Ectodermal cell (in vitro differentiated cells): ENCODE data around the gene CREB5.

Experiments used
- H3K27ac ChIP-seq: 2 replicates; pipeline ENCODE4 v1.7.0; 2013; ENCODE audit warnings: mild to moderate bottlenecking, low read depth, low read length; ENCODE audit not compliant: insufficient read depth, poor library complexity, severe bottlenecking
- H3K27me3 ChIP-seq: 2 replicates; pipeline ENCODE4 v1.7.0; 2013; ENCODE audit warnings: mild to moderate bottlenecking, low read length; ENCODE audit not compliant: insufficient read depth, control insufficient read depth, poor library complexity, severe bottlenecking
- H3K36me3 ChIP-seq: one replicate; pipeline ENCODE4 v1.7.0; 2013; ENCODE audit warnings: low read length; ENCODE audit not compliant: control insufficient read depth, insufficient read depth
- H3K4me1 ChIP-seq: one replicate; pipeline ENCODE4 v1.7.0; 2013; ENCODE audit warnings: low read length; ENCODE audit not compliant: control insufficient read depth, insufficient read depth
- H3K4me3 ChIP-seq: 2 replicates; pipeline ENCODE4 v1.7.0; 2013; ENCODE audit warnings: low read depth, low read length, control low read depth; ENCODE audit not compliant: insufficient read depth
- H3K9me3 ChIP-seq: 2 replicates; pipeline ENCODE4 v1.7.0; 2013; ENCODE audit warnings: mild to moderate bottlenecking, low read length, moderate library complexity; ENCODE audit not compliant: control insufficient read depth
- WGBS, 2 experiments: methylation state at CpG; one replicate each; pipeline ENCODE4 v1.1.7; 2013; ENCODE audit warnings: missing lambda C conversion rate in 2 of 2; 5-methylcytosine and 5-hydroxymethylcytosine counted together

Gene CREB5

DNA sequence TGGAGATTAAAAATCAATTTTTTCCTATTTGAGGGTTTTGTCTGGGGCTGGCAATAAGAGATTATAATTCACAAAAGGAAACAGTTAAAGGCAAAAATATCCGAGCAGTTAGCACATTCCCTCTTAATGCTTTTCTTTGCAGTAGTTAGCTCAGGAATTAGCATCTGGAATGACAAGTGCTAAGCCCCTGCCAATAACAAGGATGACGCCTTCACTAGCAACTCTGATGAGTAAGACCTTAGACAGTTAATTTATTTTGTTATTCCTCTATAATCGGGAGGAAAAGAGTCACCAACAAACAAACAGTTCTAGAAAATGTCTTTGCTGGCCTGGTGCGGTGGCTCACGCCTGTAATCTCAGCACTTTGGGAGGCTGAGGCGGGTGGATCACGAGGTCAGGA, 394.5 kb downstream of the CREB5 start:
- Histone ChIP-seq H3K36me3 (no peaks in the 10 kb centered on the region), H3K27ac (no peak overlapping the region), H3K4me3 (no peak overlapping the region), H3K9me3 (no peaks in the 10 kb centered on the region), H3K4me1 (no peaks in the 10 kb centered on the region), H3K27me3 (no peaks in the 10 kb centered on the region)
- WGBS, 2 experiments, result 93 to 95% methylated on average over 6 to 7 of the region's 7 CpGs

DNA sequence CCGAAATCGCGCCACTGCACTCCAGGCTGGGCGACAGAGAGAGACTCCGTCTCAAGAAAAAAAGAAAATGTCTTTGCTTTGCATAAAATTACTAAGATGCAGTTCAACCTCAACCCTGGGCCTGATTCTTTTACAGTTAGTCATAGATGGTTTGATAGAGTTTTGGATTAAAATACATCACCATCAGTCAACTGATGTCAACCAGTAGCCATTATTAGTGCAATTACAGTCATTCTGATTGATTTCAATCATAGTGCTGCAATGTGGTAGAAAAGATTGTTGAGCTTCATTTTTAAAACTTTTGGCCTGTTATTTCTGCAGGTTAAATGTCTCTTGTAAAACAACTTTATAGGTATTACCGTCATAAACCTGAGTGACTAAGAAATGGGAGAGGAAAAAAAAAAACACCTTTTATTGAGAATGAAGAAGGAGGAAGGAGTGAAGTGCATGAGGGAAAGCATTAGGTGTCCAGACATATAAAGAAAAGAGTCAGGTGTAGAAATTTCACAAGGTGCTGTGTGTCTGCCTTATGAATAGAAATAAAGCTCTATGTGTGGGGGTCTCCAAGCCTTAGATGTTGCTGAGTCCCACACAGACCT, 395.2 kb downstream of the CREB5 start:
- Histone ChIP-seq H3K27ac (no peak overlapping the region), H3K27me3 (no peaks in the 10 kb centered on the region), H3K9me3 (no peaks in the 10 kb centered on the region), H3K36me3 (no peaks in the 10 kb centered on the region), H3K4me3 (no peak overlapping the region), H3K4me1 (no peaks in the 10 kb centered on the region)
- WGBS, 2 experiments, result 95 to 97% methylated on average over 6 of the region's 6 CpGs

DNA sequence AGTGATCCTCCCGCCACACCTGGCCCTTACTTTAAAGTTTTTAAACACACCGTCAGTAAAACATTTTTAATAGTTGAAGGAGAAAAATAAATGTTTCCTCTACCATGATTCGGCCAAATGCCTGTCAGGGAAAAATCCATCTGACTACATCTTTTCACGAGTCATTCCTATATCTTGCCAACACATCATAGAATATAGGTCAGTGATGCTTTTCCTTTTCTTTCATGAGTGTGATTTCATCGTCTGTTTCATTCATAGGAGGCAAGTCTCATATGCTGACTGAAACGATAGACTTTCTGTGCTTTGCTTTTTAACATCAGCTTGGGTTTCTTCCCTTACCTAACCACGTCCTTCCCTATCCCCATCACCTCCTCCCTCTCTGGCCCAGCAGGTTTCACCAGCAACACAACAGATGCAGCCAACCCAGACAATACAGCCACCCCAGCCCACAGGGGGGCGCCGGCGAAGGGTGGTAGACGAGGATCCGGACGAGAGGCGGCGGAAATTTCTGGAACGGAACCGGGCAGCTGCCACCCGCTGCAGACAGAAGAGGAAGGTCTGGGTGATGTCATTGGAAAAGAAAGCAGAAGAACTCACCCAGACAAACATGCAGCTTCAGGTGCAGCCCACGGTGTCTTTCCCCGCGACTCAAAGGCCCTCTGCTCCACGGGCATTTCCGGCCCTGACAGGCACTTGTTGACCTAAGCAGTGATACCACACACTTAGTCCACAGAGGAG, 396.6 kb downstream of the CREB5 start:
- WGBS, 2 experiments, result 86 to 88% methylated on average over 22 to 23 of the region's 23 CpGs

DNA sequence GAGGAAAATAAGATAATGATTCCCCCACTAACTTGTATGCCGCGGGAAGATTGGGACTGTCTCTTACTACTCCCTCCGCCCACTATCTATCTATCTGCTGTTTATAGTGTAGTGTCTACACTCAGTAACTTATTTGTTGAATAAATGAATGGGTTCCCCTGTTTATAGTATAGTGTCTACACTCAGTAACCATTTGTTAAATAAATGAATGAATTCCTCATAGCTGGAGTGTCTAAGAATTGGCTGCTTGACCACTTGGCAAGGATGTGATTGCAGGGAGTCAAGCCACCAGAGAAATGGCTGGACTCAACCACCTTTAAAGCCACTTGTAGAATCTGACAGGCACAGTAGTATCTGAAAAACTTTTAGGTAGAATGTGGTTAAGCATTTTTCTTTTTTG, 398.7 kb downstream of the CREB5 start:
- no peaks in the 10 kb centered on the region for H3K36me3 ChIP-seq
- no peaks in the 10 kb centered on the region for H3K27me3 ChIP-seq
- no peaks in the 10 kb centered on the region for H3K4me1 ChIP-seq
- H3K9me3 ChIP-seq, result no peaks in the 10 kb centered on the region
- 100% methylated on average over 3 of the region's 3 CpGs; no CpG with 5 or more reads in 1 of the 2 experiments for WGBS, 2 experiments
- no peak overlapping the region for H3K4me3 ChIP-seq
- H3K27ac ChIP-seq, result no peak overlapping the region

More for the DNA sequence above, 396.6 kb downstream of the CREB5 start:
- no peaks in the 10 kb centered on the region for H3K27me3 ChIP-seq
- H3K27ac ChIP-seq, result no peak overlapping the region
- H3K4me1 ChIP-seq, result no peaks in the 10 kb centered on the region
- no peak overlapping the region for H3K4me3 ChIP-seq
- no peaks in the 10 kb centered on the region for H3K9me3 ChIP-seq
- no peaks in the 10 kb centered on the region for H3K36me3 ChIP-seq

DNA sequence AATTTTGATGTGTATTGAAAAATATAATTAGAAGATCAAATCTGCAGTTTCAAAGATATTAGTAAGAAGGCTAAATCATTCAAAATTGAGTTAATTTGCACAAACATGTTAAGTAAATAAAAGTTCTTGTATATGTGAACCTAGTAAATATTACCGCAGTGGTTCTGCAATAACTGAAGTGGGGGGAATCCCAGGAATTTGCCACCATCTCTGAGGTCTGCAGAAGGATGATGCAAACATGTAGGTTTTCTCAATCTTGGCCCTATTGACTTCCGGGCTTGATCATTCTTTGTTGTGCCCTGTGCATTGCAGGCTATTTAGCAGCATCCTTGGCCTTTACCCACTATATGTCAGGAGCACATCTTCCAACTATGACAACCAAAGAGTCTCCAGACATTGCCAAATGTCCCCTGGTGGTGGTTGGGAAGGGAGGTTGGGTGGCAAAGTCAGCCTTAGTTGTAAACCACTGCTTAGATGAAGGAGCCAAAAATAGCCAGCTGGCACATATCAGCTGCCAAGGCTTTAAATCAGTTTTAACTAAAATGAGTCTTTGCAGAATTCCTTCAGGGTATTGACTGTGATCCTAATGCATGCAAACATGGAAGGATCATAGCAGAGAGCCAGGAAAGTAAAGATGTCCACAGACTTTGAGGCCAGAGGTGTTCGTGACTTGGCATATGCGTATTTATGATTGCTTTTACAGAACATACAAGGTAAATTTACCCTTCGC, 399.5 kb downstream of the CREB5 start:
- Histone ChIP-seq H3K27me3 (no peaks in the 10 kb centered on the region), H3K27ac (no peak overlapping the region), H3K4me3 (no peak overlapping the region), H3K36me3 (no peaks in the 10 kb centered on the region), H3K9me3 (no peaks in the 10 kb centered on the region), H3K4me1 (no peaks in the 10 kb centered on the region)
- WGBS, 2 experiments, result 94 to 96% methylated on average over 5 of the region's 5 CpGs

DNA sequence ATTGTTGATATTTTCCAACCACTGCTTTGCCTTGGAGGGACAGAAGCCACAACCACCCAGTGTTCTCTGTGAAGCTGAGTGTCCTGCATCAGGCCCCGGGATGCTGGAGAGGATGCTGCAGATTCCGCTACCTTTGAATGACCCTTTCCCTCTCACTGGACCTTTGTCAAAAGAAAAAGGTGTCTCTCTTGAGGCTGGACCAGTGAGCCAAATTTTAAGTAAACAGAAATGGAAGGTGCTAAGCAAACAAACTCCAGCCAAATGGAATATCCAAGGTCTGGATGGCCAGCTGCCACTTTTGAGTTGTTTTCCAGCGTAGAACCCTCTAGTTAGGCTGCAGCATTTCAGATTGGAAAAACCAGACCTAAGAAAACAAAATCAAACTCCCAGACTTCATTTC, 400.3 kb downstream of the CREB5 start:
- WGBS, 2 experiments, result 93% methylated on average over 3 of the region's 3 CpGs
- no peaks in the 10 kb centered on the region for H3K36me3 ChIP-seq
- no peak overlapping the region for H3K4me3 ChIP-seq
- H3K27me3 ChIP-seq, result no peaks in the 10 kb centered on the region
- H3K9me3 ChIP-seq, result no peaks in the 10 kb centered on the region
- H3K27ac ChIP-seq, result no peak overlapping the region
- H3K4me1 ChIP-seq, result no peaks in the 10 kb centered on the region

DNA sequence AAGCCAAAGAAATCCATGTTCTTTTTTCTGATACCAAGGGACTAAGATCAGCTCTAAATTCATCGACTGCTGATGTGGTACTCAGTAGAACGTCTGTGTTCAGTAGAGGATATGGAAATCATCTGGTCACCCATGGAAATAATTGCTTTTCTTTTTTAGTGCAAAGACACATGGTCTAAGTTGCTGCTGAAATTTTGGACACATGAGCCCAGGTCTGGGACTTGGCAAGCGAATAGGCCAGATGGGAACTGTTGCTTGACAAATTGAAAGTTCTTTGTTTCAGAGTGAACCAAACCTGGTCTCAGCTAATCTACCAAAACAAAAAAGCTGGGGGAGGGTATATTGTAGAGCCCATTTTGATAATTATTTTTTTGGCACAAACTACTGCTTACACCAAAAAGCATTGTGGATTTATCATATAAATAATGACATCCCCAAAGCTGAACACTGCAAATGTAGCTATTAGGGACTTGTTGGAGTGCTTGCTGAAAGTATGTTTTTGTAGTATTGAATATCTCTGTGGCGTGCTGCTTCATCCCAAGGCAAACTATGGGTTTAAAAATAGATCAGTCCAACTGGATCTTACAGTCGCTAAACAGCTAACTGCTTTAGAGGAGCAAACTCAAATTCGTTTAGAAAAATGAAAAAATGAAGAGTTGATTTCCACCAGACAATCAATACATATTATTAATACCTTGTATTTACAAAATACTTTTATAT, 401.1 kb downstream of the CREB5 start:
- Histone ChIP-seq H3K36me3 (no peaks in the 10 kb centered on the region), H3K4me3 (no peak overlapping the region), H3K9me3 (no peaks in the 10 kb centered on the region), H3K27ac (no peak overlapping the region), H3K27me3 (no peaks in the 10 kb centered on the region), H3K4me1 (no peaks in the 10 kb centered on the region)
- 98% methylated on average over 5 to 6 of the region's 6 CpGs for WGBS, 2 experiments

DNA sequence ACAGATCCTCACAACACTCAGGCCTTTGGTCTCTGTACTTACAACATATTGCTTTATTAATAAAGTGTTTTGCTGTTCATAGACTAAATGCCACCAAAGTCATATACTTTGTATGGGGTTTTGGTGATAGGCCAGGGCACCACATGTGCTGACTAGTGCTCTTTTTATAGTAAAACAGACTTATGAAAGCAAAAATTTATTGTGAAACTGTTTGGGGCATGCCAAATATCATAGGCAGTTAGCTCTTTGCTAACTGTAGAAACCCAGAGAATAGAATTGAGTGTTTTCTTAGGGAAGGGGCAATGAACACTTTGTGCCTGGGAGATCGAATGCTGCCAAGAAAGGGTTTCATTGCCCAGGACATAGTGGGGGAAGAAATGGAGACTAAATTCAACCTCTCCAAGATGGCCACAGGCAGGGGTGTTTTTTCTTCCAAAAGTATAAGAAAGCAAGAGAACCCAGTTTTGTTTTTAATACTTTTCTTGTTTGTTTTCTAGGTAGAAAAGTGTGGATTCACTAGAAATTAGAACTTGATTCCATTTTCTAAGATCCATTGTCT, 403.1 kb downstream of the CREB5 start:
- H3K4me1 ChIP-seq, result no peaks in the 10 kb centered on the region
- H3K27me3 ChIP-seq, result no peaks in the 10 kb centered on the region
- 89 to 100% methylated on average over 1 of the region's 1 CpG for WGBS, 2 experiments
- H3K4me3 ChIP-seq, result no peak overlapping the region
- H3K9me3 ChIP-seq, result no peaks in the 10 kb centered on the region
- H3K27ac ChIP-seq, result no peak overlapping the region
- H3K36me3 ChIP-seq, result no peaks in the 10 kb centered on the region

DNA sequence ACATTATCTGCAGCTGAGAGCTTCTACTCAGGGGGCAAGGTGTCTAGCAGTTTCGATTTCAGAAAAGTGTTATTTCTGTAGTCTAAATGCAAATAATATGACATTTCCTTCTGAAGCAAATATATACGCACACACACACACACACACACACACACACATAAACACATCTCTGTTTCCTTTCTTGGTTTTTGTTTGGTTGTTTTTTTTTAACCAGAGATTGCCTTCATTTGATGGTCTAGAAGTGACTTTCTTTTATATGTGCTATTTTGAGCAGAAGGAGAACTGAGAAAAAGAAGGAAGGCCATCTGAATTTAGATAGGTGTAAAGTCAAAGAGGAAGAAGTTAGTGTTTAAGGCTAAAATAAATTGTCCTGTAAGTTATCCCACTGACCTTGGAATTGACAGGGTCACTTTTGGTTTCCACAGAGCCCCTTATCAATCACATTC, 403.6 kb downstream of the CREB5 start:
- H3K4me1 ChIP-seq, result no peaks in the 10 kb centered on the region
- no CpG with 5 or more reads among the region's 2 CpGs for WGBS, 2 experiments
- no peak overlapping the region for H3K27ac ChIP-seq
- H3K27me3 ChIP-seq, result no peaks in the 10 kb centered on the region
- H3K4me3 ChIP-seq, result no peak overlapping the region
- no peaks in the 10 kb centered on the region for H3K36me3 ChIP-seq
- H3K9me3 ChIP-seq, result no peaks in the 10 kb centered on the region
